Kidney (tissue), 14 donors: ENCODE data around the gene RHBDF2. TPM values are rescaled to one million over a fixed set of nuclear protein-coding genes. Genes with fewer than 3 reads are reported as not detected.
A peak's percentile ranks its signal among the peaks of the same experiment; 100 is the strongest.
"Not testable (repeated sequence)": the region's sequence is repeated elsewhere in the genome, so short reads cannot be mapped to it uniquely, and the experiment has no call there.

Experiments used
- DNase-seq, 5 donors: peaks; one replicate each; pipeline ENCODE4 v3.0.0-alpha.2; 2013 to 2020
- FAIRE-seq: peaks from 2 replicates; lab custom pipeline; 2012; peaks lifted over from hg19 to GRCh38; lab: Jason Lieb, UNC
- H3K27ac ChIP-seq, 2 donors: one replicate each; pipeline ENCODE4 v1.7.0; 2013; ENCODE audit warnings: low read depth in 2 of 2, low read length in 2 of 2, inconsistent platforms in 1 of 2
- H3K27me3 ChIP-seq: one replicate; pipeline ENCODE4 v1.7.1; 2013; ENCODE audit warnings: low read length, inconsistent platforms; ENCODE audit not compliant: control insufficient read depth, insufficient read depth
- H3K36me3 ChIP-seq, 3 donors: one replicate each; pipeline versions ENCODE4 v1.7.0 to v1.7.1; 2013; ENCODE audit warnings: low read length in 3 of 3, control low read depth in 1 of 3, inconsistent platforms in 1 of 3; ENCODE audit not compliant: insufficient read depth in 3 of 3, control insufficient read depth in 2 of 3
- H3K4me1 ChIP-seq, 3 donors: one replicate each; pipeline versions ENCODE4 v1.7.0 to v1.7.1; 2013; ENCODE audit warnings: low read length in 3 of 3, inconsistent platforms in 1 of 3, low read depth in 1 of 3; ENCODE audit not compliant: control insufficient read depth in 2 of 3, insufficient read depth in 2 of 3
- H3K4me3 ChIP-seq, 3 donors: one replicate each; pipeline versions ENCODE4 v1.7.0 to v1.8.1; 2013; ENCODE audit warnings: low read length in 3 of 3, control low read depth in 1 of 3, inconsistent platforms in 1 of 3
- H3K9ac ChIP-seq, 3 donors: one replicate each; pipeline versions ENCODE4 v1.7.0 to v1.7.1; 2013; ENCODE audit warnings: low read length in 3 of 3, control low read depth in 1 of 3, inconsistent platforms in 1 of 3
- H3K9me3 ChIP-seq, 3 donors: one replicate each; pipeline versions ENCODE4 v1.7.0 to v1.7.1; 2013; ENCODE audit warnings: low read length in 3 of 3, control low read depth in 1 of 3, inconsistent platforms in 1 of 3; ENCODE audit not compliant: control insufficient read depth in 2 of 3, insufficient read depth in 1 of 3
- intact Hi-C: fragments of 100-400 bp; cut with DNase I; formaldehyde crosslinking; loops from one replicate; pipeline ENCODE4 v1.11.1; 2022
- polyA plus RNA-seq: library from polyadenylated mRNA; stranded (reverse); fragments of 350-450 nt; fragmentation: Illumina TruSeq; extraction: RNeasy Lipid Tissue Mini Kit (QIAGEN cat#74804); gene quantifications from one replicate; pipeline ENCODE4 v1.2.3, GENCODE V29; 2014; ENCODE audit warnings: low read depth, low replicate concordance; ENCODE audit not compliant: insufficient read depth
- total RNA-seq: library from RNA; stranded (reverse); fragmentation: NEBNext Ultra II Directional; extraction: Animal tissue kit (Norgen Biotek cat#: 25700); gene quantifications from one replicate; pipeline ENCODE4 v1.2.1, GENCODE V29; 2021
- TF ChIP-seq, protein P1 (sequence below): IDR thresholded peaks from 3 replicates; pipeline ENCODE4 v1.5.1; 2012; ENCODE audit warnings: mild to moderate bottlenecking, moderate library complexity, borderline replicate concordance; ENCODE audit not compliant: insufficient read depth; ENCODE audit errors: extremely low read depth
- donor health status: control.
- donor health status: control.
- donor health status: control.
- donor health status: control.
- donor health status: control.
- donor health status: DM: yes; HTN: yes; CAD: no.
- donor health status: Normal renal cell carcinoma (clear cell type).

The RHBDF2 gene
- total and polyA plus RNA-seq, 2 donors from 2014 or later = 6.8 to 58.6 TPM

DNA sequence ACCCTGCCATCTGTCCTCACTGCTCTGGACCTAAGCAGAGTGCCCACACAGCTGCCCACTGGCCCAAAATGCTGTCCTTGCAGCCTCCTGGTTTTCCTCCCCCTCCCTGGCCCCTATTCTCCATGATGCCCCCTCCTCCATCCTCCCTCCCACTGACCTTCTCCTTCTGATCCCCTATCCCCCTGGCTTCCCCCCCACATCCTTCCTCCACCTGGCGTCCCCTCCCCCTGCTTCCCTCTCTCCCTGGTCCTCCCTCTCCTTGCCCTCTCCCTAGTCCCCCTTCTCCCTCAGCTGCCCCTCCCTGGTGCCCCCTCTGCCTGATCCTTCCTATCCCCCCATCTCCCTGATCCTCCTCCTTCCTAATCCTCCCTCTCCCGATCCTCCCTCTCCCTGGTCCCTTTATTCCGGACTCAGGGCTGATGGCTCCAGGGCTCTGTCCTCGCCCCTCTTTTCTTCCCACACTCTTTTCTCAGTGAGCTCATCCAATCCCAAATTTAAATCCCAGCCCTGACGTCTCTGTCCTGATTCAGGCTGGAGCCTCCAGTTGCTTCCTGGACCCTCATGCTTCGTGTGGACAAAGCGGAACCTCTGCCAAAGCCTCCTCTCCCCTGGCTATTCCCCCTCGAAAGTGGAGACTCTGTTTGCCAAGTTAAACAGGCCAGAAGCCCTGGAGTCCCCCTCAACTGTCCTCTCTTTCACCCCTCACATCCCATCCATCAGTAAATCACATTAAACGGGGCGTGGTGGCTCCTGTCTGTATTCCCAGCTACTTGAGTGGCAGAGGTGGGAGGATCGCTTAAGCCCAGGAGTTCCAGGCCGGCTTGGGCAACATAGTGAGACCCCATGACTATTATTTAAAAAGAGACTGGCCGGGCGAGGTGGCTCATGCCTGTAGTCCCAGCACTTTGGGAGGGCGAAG is 18.1 kb upstream of the RHBDF2 start:
- Histone ChIP-seq H3K9ac (no peak overlapping the region), H3K9me3 (no peaks in the 10 kb centered on the region), H3K27ac (no peak overlapping the region), H3K4me3 (no peak overlapping the region), H3K27me3 (no peaks in the 10 kb centered on the region), H3K4me1 (peaks cover 0 to 4% (median 2%) of the 10 kb centered on the region in 3 donors), H3K36me3 (no peaks in the 10 kb centered on the region)
- intact Hi-C loops = no loop called here
- FAIRE-seq (no peak), DNase-seq (peak in 3 of 5 donors; percentile 51 to 78 (median 53))
- TF ChIP-seq, protein P1, sequence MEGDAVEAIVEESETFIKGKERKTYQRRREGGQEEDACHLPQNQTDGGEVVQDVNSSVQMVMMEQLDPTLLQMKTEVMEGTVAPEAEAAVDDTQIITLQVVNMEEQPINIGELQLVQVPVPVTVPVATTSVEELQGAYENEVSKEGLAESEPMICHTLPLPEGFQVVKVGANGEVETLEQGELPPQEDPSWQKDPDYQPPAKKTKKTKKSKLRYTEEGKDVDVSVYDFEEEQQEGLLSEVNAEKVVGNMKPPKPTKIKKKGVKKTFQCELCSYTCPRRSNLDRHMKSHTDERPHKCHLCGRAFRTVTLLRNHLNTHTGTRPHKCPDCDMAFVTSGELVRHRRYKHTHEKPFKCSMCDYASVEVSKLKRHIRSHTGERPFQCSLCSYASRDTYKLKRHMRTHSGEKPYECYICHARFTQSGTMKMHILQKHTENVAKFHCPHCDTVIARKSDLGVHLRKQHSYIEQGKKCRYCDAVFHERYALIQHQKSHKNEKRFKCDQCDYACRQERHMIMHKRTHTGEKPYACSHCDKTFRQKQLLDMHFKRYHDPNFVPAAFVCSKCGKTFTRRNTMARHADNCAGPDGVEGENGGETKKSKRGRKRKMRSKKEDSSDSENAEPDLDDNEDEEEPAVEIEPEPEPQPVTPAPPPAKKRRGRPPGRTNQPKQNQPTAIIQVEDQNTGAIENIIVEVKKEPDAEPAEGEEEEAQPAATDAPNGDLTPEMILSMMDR = no peak

DNA sequence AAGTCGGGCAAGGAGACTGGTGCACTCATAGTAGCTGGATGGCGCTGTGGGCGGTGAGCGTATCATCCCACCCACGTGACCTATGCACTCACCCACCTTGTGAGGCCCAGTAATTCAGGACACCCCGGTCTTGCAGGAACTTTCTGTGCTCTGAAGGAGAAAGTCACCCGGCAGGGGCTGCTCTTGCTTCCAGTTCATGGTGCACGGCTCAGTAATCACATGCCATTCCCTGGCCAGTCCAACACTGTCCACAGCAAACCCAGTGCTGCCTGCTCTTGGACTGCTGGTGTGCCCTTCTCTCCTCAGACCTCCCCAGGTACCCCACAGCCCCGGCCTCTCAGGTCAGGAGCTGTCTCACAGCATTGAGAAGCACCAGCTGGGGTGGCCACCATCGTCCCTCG is 16.4 kb upstream of the RHBDF2 start:
- H3K4me3 ChIP-seq = no peak overlapping the region
- H3K36me3 ChIP-seq = no peaks in the 10 kb centered on the region
- intact Hi-C loops = no loop called here
- no peak overlapping the region for H3K9ac ChIP-seq
- H3K27ac ChIP-seq = peak overlapping the region in 1 of 2 donors; percentile 11
- DNase-seq (peak in 4 of 5 donors; percentile 56 to 77 (median 71)), FAIRE-seq (no peak)
- peaks cover 0 to 4% (median 0%) of the 10 kb centered on the region in 3 donors for H3K4me1 ChIP-seq
- TF ChIP-seq, protein P1 = no peak
- H3K27me3 ChIP-seq = no peaks in the 10 kb centered on the region
- H3K9me3 ChIP-seq = no peaks in the 10 kb centered on the region

DNA sequence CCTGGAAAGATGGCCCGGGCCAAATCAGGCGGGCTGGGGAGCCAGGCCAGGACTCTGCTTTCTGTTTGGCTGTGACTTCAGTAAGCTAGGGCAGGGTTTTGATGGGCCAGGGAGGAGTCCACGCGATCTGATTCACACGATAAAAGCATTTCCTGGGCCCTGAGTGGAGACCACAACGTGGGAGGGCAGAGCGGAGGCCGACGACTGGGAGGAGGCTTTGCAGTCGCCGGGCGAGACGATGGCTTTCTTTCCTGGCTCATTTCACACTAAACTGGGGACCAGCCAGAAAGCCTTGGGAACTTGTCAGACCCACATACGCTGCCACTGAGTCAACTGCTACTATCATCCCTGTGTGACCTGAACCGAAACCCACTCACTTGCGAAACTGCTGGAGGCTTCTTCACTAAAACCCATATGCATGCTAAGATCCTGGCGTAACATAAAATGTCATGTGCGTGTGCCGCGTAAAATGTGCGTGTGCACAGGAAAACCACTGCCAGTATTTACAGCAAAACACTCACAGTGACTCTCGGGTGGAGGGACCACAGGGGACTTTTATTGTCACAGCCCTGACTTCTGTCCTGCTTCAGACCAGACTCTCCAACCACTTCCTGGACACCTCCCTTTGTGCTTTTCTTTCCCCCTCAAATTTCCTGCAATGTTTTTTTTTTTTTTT is 14.2 kb upstream of the RHBDF2 start:
- H3K9me3 ChIP-seq = no peaks in the 10 kb centered on the region
- H3K9ac ChIP-seq = no peak overlapping the region
- H3K4me3 ChIP-seq = no peak overlapping the region
- no peak for FAIRE-seq
- peaks cover 0 to 4% (median 2%) of the 10 kb centered on the region in 3 donors for H3K4me1 ChIP-seq
- H3K36me3 ChIP-seq = no peaks in the 10 kb centered on the region
- H3K27ac ChIP-seq = peak overlapping the region; percentile 34 to 65
- peak in 2 of 5 donors; percentile 36 to 92 for DNase-seq
- TF ChIP-seq, protein P1 = no peak
- intact Hi-C loops = no loop called here
- no peaks in the 10 kb centered on the region for H3K27me3 ChIP-seq

DNA sequence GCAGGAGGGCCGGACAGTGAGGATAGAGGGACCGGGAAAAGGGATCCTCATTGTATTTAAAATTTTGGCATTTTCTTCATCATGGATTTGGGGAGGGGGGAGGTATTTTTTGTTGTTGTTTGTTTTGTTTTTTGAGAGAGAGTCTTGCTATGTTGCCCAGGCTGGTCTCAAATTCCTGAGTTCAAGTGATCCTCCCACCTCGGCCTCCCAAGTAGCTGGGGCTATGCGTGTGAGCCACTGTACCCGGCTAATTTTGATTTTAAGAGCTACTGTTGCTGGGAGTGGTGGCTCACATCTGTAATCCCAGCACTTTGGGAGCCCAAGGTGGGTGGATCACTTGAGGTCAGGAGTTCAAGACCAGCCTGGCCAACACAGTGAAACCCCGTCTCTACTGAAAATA is 13.1 kb upstream of the RHBDF2 start:
- H3K4me3 ChIP-seq, H3K27ac ChIP-seq, DNase-seq, H3K27me3 ChIP-seq, H3K9ac ChIP-seq, intact Hi-C loops, H3K36me3 ChIP-seq, FAIRE-seq, H3K9me3 ChIP-seq, H3K4me1 ChIP-seq: not testable (repeated sequence)
